ENCODE measurements around the gene SFXN5.
"Not testable (repeated sequence)": the region's sequence is repeated elsewhere in the genome, so short reads cannot be mapped to it uniquely, and the experiment has no call there.

SFXN5 gene

GRCh38 chr2:72914589-72915319 lies 156.8 kb downstream of the SFXN5 start:
- in situ Hi-C loops (cut with MboI; ENCODE audit: low sequenced_read_pairs), result no loop called here

DNA sequence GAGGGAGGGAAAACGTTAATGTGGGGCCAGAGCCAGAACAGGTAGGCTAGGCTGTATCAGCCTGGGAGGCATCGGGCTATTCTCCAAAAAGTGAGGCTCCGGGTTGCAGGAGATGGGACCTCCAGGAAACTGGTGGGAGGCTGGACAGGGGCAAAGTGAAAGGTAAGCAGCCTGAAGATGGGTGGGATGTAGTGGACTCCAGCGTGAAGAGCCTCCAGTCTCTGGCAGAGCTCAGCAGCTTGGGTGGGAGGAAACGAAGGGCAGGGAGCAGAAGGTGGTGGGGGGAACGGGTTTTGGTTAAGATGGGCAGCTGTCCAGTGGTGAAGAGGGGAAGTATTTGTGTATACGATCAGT lies 157.3 kb downstream of the SFXN5 start:
- in situ Hi-C loops (cut with MboI; ENCODE audit: low sequenced_read_pairs), result no loop called here

- in situ Hi-C loops (cut with MboI; ENCODE audit: low sequenced_read_pairs), result no loop called here
These were observed 157.9 kb downstream of the SFXN5 start for GRCh38 chr2:72913486-72914205.

DNA sequence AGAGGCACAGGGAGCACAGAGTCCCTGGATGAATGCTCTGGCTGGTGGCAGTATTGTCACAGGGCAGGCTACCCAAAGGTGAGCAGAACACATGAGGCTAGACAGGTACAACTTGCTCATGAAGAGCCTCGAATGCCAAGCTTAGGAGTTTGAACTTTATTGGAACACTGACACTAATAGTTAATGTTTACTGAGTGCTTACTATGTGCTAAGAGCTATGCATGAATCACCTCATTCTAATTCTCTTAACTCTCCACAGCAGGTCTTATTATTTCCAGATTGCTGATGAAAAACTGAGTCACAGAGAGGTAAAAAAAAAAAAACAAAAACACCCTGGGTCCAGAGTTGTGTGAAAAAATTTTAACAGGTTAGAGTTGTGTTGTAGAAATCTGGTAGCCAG lies 160.3 kb downstream of the SFXN5 start:
- in situ Hi-C loops (cut with MboI; ENCODE audit: low sequenced_read_pairs), result no loop called here

DNA sequence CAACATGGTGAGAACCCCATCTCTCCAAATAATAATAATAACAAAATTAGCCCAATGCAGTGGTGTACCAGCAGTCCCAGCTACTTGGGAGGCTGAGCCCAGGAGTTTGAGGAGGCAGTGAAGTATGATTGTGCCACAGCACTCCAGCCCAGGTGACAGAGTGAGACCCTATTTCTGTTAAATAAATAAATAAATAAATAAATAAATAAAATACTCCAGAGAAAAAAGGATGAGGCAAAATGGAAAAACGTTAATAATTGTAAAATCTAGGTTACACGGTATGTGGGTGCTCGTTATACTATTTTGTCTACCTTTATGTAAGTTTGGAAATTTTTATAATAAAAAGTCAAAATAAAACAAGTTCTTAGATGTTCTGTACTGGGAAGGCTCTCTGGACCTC lies 162.8 kb downstream of the SFXN5 start:
- in situ Hi-C loops (cut with MboI; ENCODE audit: low sequenced_read_pairs), result no loop called here

GRCh38 chr2:72907369-72907768 lies 164.1 kb downstream of the SFXN5 start:
- in situ Hi-C loops (cut with MboI; ENCODE audit: low sequenced_read_pairs), result not testable (repeated sequence)

GRCh38 chr2:72901426-72901825 lies 170.1 kb downstream of the SFXN5 start:
- in situ Hi-C loops (cut with MboI; ENCODE audit: low sequenced_read_pairs), result no loop called here

DNA sequence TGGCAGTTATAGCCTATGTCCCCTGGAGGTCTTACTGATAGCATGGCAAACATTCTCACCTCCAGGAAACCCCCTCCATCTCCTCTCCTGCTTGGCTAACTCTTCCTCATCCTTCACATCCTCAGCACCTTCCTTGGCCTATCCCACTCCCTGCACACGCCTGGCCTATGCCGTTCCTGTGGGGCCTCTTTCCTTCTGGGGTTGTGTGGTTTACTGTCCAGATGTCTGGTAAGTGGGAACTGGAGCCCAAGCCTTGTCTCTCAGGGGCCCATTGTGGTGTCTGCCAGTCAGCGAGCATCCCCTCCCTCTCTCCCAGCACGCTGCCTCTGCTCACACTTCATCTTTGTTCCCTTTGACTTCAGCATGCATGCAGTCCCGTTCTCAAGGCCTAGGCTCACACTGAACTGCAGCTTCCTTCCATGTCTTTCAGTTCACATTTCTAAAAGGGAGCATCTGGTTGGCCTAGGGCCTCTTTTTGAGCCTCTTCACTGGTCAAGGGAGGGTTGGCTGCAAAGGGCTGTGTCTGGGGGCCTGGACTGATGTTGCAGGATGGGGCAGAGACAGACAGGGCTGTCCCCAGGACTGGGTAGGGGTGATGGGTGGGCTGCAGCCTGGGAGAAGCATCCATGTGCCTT lies 171.2 kb downstream of the SFXN5 start:
- in situ Hi-C loops (cut with MboI; ENCODE audit: low sequenced_read_pairs), result no loop called here

DNA sequence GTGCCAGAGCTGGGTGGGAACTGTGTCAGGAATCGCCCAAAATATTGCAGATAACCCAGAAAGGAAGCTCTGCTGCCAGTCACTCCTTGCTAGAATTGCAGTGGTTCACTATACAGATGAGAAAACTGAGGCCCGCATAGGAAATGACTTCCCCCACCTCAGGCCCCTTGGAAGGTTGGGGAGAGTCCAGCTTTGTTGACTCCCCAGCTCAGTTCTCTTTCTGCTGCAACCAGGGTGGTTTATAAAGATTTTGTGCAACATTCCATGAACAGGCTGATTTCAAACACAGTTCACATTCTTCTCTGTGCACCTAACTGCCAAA lies 173.0 kb downstream of the SFXN5 start:
- in situ Hi-C loops (cut with MboI; ENCODE audit: low sequenced_read_pairs), result loop anchor here (25.0 kb wide), 1 partner anchor 264 kb away; no protein-coding TSS in a partner anchor

- in situ Hi-C loops (cut with MboI; ENCODE audit: low sequenced_read_pairs), result loop anchor here (25.0 kb wide), 1 partner anchor 264 kb away; no protein-coding TSS in a partner anchor
These were observed 173.5 kb downstream of the SFXN5 start for GRCh38 chr2:72897785-72898584.

- in situ Hi-C loops (cut with MboI; ENCODE audit: low sequenced_read_pairs), result loop anchor here (25.0 kb wide), 1 partner anchor 266 kb away; no protein-coding TSS in a partner anchor
These were observed 175.1 kb downstream of the SFXN5 start for GRCh38 chr2:72896446-72896845.

DNA sequence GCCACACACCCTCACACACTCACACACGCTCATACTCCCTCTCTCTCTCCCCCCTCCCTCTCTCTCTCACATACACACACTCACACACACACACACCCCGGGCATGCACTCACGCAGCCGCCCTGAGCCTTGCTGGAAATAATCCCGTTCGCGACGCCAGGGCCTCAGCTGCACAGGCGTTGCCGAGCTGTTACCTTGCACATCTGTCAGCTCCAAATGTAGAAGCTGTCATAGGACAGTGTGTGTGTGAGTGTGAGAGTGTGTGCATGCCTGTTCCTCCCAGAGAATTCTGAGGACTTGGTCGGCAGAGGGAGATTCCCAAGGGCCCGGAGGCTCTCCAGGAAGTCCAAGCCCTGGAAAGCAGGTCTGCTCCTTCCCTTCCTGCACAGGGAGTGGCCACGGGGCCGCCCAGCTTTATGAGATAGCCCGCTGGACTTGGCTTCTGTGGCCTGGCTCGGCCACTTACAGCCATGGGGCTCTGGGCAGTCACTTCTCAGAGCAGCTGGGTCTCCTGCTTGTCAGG lies 175.7 kb downstream of the SFXN5 start:
- in situ Hi-C loops (cut with MboI; ENCODE audit: low sequenced_read_pairs), result loop anchor here (25.0 kb wide), 1 partner anchor 266 kb away; no protein-coding TSS in a partner anchor

GRCh38 chr2:72895154-72895553 lies 176.4 kb downstream of the SFXN5 start:
- in situ Hi-C loops (cut with MboI; ENCODE audit: low sequenced_read_pairs), result loop anchor here (25.0 kb wide), 1 partner anchor 267 kb away; no protein-coding TSS in a partner anchor

GRCh38 chr2:72894514-72894913 lies 177.0 kb downstream of the SFXN5 start:
- in situ Hi-C loops (cut with MboI; ENCODE audit: low sequenced_read_pairs), result loop anchor here (25.0 kb wide), 1 partner anchor 268 kb away; no protein-coding TSS in a partner anchor

DNA sequence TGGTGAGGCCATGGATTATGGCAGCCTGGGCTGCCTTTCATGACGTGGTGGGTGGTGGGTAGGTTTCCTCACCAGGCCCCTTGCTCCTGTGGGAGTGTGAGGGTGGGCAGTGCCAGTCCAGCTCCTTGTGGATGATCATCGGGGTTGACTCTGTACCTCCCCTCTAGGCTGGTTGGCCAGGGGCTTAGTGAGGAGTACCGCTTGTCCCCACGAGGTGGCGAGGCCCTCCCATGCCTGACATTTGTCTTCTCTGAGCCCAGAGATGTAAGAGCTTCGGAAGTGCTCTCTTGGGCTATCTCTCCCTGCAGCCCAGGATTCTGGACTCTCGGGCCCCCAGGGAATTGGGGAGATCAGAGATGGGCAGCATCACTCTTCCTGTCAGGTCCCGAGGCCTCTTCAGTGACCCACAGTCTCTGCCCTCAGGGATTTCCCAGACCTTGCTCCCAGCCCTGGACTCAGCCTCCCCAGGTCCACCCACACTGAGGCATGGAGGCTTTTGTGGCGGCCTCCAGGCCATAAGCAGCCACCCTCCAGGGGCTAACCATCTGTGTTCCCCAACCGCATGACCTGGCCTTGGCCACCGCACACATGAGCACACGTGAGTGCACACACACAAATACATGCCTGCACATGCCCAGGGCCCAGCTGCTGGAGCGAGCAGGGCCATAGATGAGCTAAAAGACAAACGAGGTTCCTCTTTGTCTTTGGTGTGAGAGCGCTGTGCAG lies 177.8 kb downstream of the SFXN5 start:
- in situ Hi-C loops (cut with MboI; ENCODE audit: low sequenced_read_pairs), result loop anchor here (25.0 kb wide), 1 partner anchor 269 kb away; no protein-coding TSS in a partner anchor

GRCh38 chr2:72892506-72893173 lies 178.9 kb downstream of the SFXN5 start:
- in situ Hi-C loops (cut with MboI; ENCODE audit: low sequenced_read_pairs), result loop anchor here (25.0 kb wide), 1 partner anchor 270 kb away; no protein-coding TSS in a partner anchor
